H1 (cell line): Measurements from ENCODE around the gene AK8. TPM values are rescaled to one million over a fixed set of nuclear protein-coding genes. Genes with fewer than 3 reads are reported as not detected.

Source experiments
- CTCF ChIA-PET: fragments of 300-600 bp; sonication (Branson Sonifier 250); formaldehyde crosslinking; loops from one replicate; lab custom pipeline; 2021; ENCODE audit not compliant: partially characterized antibody; lab: Charles Lee
- POLR2A ChIA-PET: fragments of 300-600 bp; sonication (Branson Sonifier 250); formaldehyde crosslinking; loops from one replicate; lab custom pipeline; 2021; ENCODE audit warnings: inconsistent platforms; ENCODE audit not compliant: partially characterized antibody; lab: Charles Lee
- DNase-seq, 2 experiments: peaks; one replicate each; pipeline versions ENCODE4 v3.0.0 to v3.0.0-alpha.2; 2010 to 2022; ENCODE audit warnings: low spot score in 2 of 2, low read depth in 1 of 2, mixed read lengths in 1 of 2
- FAIRE-seq: peaks from 2 replicates; lab custom pipeline; 2011; peaks lifted over from hg19 to GRCh38; lab: Jason Lieb, UNC
- H2AFZ ChIP-seq: 2 replicates; pipeline ENCODE4 v1.8.1; 2012; ENCODE audit warnings: low read length, inconsistent platforms
- H2AK5ac ChIP-seq: 2 replicates; pipeline ENCODE4 v1.6.1; 2013; ENCODE audit warnings: low read depth, low read length
- H2BK120ac ChIP-seq: replicated peaks from 2 replicates; pipeline ENCODE3; 2013; ENCODE audit warnings: low read depth, low read length, inconsistent platforms
- H2BK12ac ChIP-seq: 2 replicates; pipeline ENCODE4 v1.6.1; 2013; ENCODE audit warnings: low read depth, low read length
- H2BK15ac ChIP-seq: 2 replicates; pipeline ENCODE4 v1.6.1; 2013; ENCODE audit warnings: low read length
- H2BK20ac ChIP-seq: 2 replicates; pipeline ENCODE4 v1.6.1; 2013; ENCODE audit warnings: low read length
- H2BK5ac ChIP-seq: 2 replicates; pipeline ENCODE4 v1.6.1; 2013; ENCODE audit warnings: low read depth, low read length
- H3K14ac ChIP-seq: 2 replicates; pipeline ENCODE4 v1.6.1; 2013; ENCODE audit warnings: inconsistent platforms; ENCODE audit not compliant: insufficient read length
- H3K18ac ChIP-seq: 2 replicates; pipeline ENCODE4 v1.6.1; 2013; ENCODE audit warnings: low read length; ENCODE audit errors: extremely low read depth
- H3K23ac ChIP-seq: 2 replicates; pipeline ENCODE4 v1.6.1; 2013; ENCODE audit warnings: inconsistent platforms; ENCODE audit not compliant: insufficient read length
- H3K23me2 ChIP-seq: 2 replicates; pipeline ENCODE4 v1.6.1; 2013; ENCODE audit warnings: low read depth, low read length
- H3K27ac ChIP-seq: 2 replicates; pipeline ENCODE4 v1.6.1; 2011; ENCODE audit warnings: low read depth, low read length, inconsistent platforms
- H3K27me3 ChIP-seq, 4 experiments: replicated peaks in 1 of 4; 1 replicate in 1 of 4; 2 replicates in 3 of 4; pipeline versions ENCODE4 v1.6.1 to v1.8.1; 2011 to 2013; ENCODE audit warnings: low read length in 3 of 4, mild to moderate bottlenecking in 3 of 4, inconsistent platforms in 2 of 4, mixed read lengths in 2 of 4, moderate library complexity in 1 of 4; ENCODE audit not compliant: control insufficient read depth in 3 of 4, insufficient read depth in 3 of 4; ENCODE audit errors: extremely low read depth in 1 of 4
- H3K36me3 ChIP-seq, 4 experiments: 2 replicates each; pipeline versions ENCODE4 v1.6.1 to v1.8.1; 2011 to 2013; ENCODE audit warnings: mild to moderate bottlenecking in 4 of 4, low read length in 3 of 4, moderate library complexity in 2 of 4, control low read depth in 1 of 4, inconsistent platforms in 1 of 4; ENCODE audit not compliant: insufficient read depth in 4 of 4, control insufficient read depth in 2 of 4
- H3K4ac ChIP-seq: replicated peaks from 2 replicates; pipeline ENCODE3; 2013; ENCODE audit warnings: low read length, low read depth, mixed read lengths, inconsistent platforms; ENCODE audit not compliant: insufficient read length
- H3K4me1 ChIP-seq, 4 experiments: replicated peaks in 1 of 4; 1 replicate in 1 of 4; 2 replicates in 3 of 4; pipeline versions ENCODE4 v1.6.1 to v1.8.1; 2011 to 2013; ENCODE audit warnings: low read length in 3 of 4, inconsistent platforms in 2 of 4, mixed read lengths in 1 of 4; ENCODE audit not compliant: insufficient read depth in 4 of 4, control insufficient read depth in 3 of 4
- H3K4me2 ChIP-seq, 2 experiments: 2 replicates each; pipeline versions ENCODE4 v1.6.1 to v1.8.1; 2011 to 2013; ENCODE audit warnings: low read depth in 2 of 2, low read length in 2 of 2, control low read depth in 1 of 2, inconsistent platforms in 1 of 2, mild to moderate bottlenecking in 1 of 2; ENCODE audit not compliant: insufficient read depth in 1 of 2
- H3K4me3 ChIP-seq, 4 experiments: fragments of 200-600, 300-600 bp in 1 of 4; sonication (generic), shearing (Covaris generic), sonication (Bioruptor Twin) in 1 of 4; 2 replicates each; pipeline versions ENCODE4 v1.5.1 to v1.8.1; 2011 to 2016; ENCODE audit warnings: low read length in 4 of 4, low read depth in 3 of 4, control low read depth in 2 of 4, inconsistent platforms in 2 of 4, mild to moderate bottlenecking in 2 of 4, mixed read lengths in 1 of 4, moderate library complexity in 1 of 4; ENCODE audit not compliant: insufficient read depth in 2 of 4; ENCODE audit errors: extremely low read depth in 1 of 4
- H3K56ac ChIP-seq: replicated peaks from 2 replicates; pipeline ENCODE3; 2013; ENCODE audit warnings: low read depth, mild to moderate bottlenecking, mixed read lengths, low read length, inconsistent platforms; ENCODE audit not compliant: insufficient read length
- H3K79me1 ChIP-seq: 2 replicates; pipeline ENCODE4 v1.6.1; 2013; ENCODE audit warnings: low read depth, low read length, control low read depth
- H3K79me2 ChIP-seq, 2 experiments: 2 replicates each; pipeline versions ENCODE4 v1.6.1 to v1.8.1; 2012 to 2013; ENCODE audit warnings: low read length in 2 of 2, mild to moderate bottlenecking in 2 of 2, inconsistent platforms in 1 of 2; ENCODE audit not compliant: insufficient read depth in 2 of 2, control insufficient read depth in 1 of 2
- H3K9ac ChIP-seq, 4 experiments: replicated peaks in 1 of 4; 1 replicate in 1 of 4; 2 replicates in 3 of 4; pipeline versions ENCODE4 v1.6.1 to v1.8.1; 2011 to 2013; ENCODE audit warnings: low read depth in 3 of 4, low read length in 3 of 4, control low read depth in 2 of 4, mild to moderate bottlenecking in 2 of 4, moderate library complexity in 2 of 4, inconsistent platforms in 1 of 4; ENCODE audit errors: extremely low read depth in 1 of 4
- H3K9me3 ChIP-seq, 2 experiments: 2 replicates each; pipeline versions ENCODE4 v1.6.1 to v1.8.1; 2012 to 2013; ENCODE audit warnings: mild to moderate bottlenecking in 2 of 2, moderate library complexity in 2 of 2, control low read depth in 1 of 2, inconsistent platforms in 1 of 2, low read depth in 1 of 2, low read length in 1 of 2, mixed read lengths in 1 of 2; ENCODE audit not compliant: insufficient read depth in 2 of 2
- H4K20me1 ChIP-seq, 2 experiments: replicated peaks in 1 of 2; 2 replicates each; pipeline versions ENCODE3 to v1.8.1; 2011 to 2013; ENCODE audit warnings: inconsistent platforms in 2 of 2, low read length in 2 of 2, mild to moderate bottlenecking in 1 of 2; ENCODE audit not compliant: insufficient read depth in 2 of 2, control insufficient read depth in 1 of 2
- H4K5ac ChIP-seq: 2 replicates; pipeline ENCODE4 v1.6.1; 2013; ENCODE audit warnings: low read length, low read depth, mixed read lengths, inconsistent platforms; ENCODE audit not compliant: insufficient read length
- H4K8ac ChIP-seq: 2 replicates; pipeline ENCODE4 v1.8.0; 2013; ENCODE audit warnings: mild to moderate bottlenecking, moderate library complexity, low read length, inconsistent platforms; ENCODE audit not compliant: insufficient read depth; ENCODE audit errors: extremely low read depth
- H4K91ac ChIP-seq: replicated peaks from 2 replicates; pipeline ENCODE3; 2013; ENCODE audit warnings: low read length, mixed read lengths, inconsistent platforms; ENCODE audit not compliant: insufficient read length
- CBX5 ChIP-seq: fragments of 300-800, 300-1000 bp; sonication (generic); IDR thresholded peaks from 2 replicates; pipeline ENCODE4 v1.7.1; 2016; ENCODE audit warnings: antibody characterized with exemption, low read length, low read depth
- CBX8 ChIP-seq: fragments of 300-800, 300-1000 bp; sonication (generic); IDR thresholded peaks from 2 replicates; pipeline ENCODE4 v1.7.1; 2016; ENCODE audit warnings: low read depth, low read length, borderline replicate concordance
- CREB1 ChIP-seq: IDR thresholded peaks from 2 replicates; pipeline ENCODE4 v1.6.1; 2012; ENCODE audit warnings: inconsistent platforms
- EZH2 ChIP-seq: fragments of 200-600 bp; sonication (generic); IDR thresholded peaks from 2 replicates; pipeline ENCODE4 v1.7.1; 2012; ENCODE audit warnings: low read depth, mild to moderate bottlenecking, moderate library complexity, low read length, inconsistent platforms; ENCODE audit not compliant: severe bottlenecking
- MAX ChIP-seq: IDR thresholded peaks from 2 replicates; pipeline ENCODE4 v1.6.1; 2012; ENCODE audit warnings: inconsistent platforms
- NANOG ChIP-seq: IDR thresholded peaks from 2 replicates; pipeline ENCODE4 v1.6.1; 2011; ENCODE audit warnings: low read length, low read depth, mild to moderate bottlenecking, inconsistent platforms; ENCODE audit not compliant: insufficient read depth, poor library complexity, severe bottlenecking
- PHF8 ChIP-seq: fragments of 200-600 bp; sonication (generic); conservative IDR thresholded peaks from 2 replicates; pipeline ENCODE4 v1.7.1; 2012; ENCODE audit warnings: low read depth, mild to moderate bottlenecking, inconsistent platforms, low read length, moderate library complexity
- RNF2 ChIP-seq: fragments of 200-900, 300-1000 bp; sonication (generic); IDR thresholded peaks from 2 replicates; pipeline ENCODE4 v1.7.1; 2016; ENCODE audit warnings: borderline replicate concordance, low read depth, mild to moderate bottlenecking, antibody characterized with exemption, low read length; ENCODE audit not compliant: poor library complexity, severe bottlenecking; ENCODE audit errors: missing control alignments
- RXRA ChIP-seq: IDR thresholded peaks from 2 replicates; pipeline ENCODE4 v1.6.1; 2011; ENCODE audit warnings: low read depth, mild to moderate bottlenecking, low read length, moderate library complexity; ENCODE audit not compliant: insufficient read depth
- SP4 ChIP-seq: IDR thresholded peaks from 2 replicates; pipeline ENCODE4 v1.6.1; 2012; ENCODE audit warnings: low read length, inconsistent platforms
- TEAD4 ChIP-seq: IDR thresholded peaks from 2 replicates; pipeline ENCODE4 v1.6.1; 2012; ENCODE audit warnings: low read depth, low read length, inconsistent platforms, mixed read lengths
- WGBS, 2 experiments: shearing (Covaris generic) in 1 of 2; methylation state at CpG; one replicate each; pipeline versions ENCODE4 v1.1.6 to v1.1.7; 2013 to 2015; ENCODE audit warnings: low lambda C conversion rate in 2 of 2, mixed read lengths in 2 of 2, inconsistent platforms in 1 of 2, low coverage in 1 of 2, missing lambda C conversion rate in 1 of 2; ENCODE audit not compliant: insufficient replicate concordance in 2 of 2, insufficient coverage in 1 of 2, insufficient read length in 1 of 2; ENCODE audit errors: extremely low coverage in 1 of 2, missing lambda C conversion rate in 1 of 2; 5-methylcytosine and 5-hydroxymethylcytosine counted together
- polyA plus RNA-seq, 7 experiments: library from polyadenylated mRNA; depleted of rRNA in 3 of 7; stranded (reverse) in 5 of 7; unstranded in 2 of 7; fragments of >200 nt in 5 of 7; fragments of 200-250 nt in 2 of 7; gene quantifications; 1 replicate in 5 of 7; 2 replicates in 1 of 7; 4 replicates in 1 of 7; pipeline versions ENCODE4 v1.2.1 to v1.2.3, GENCODE V29; 2011 to 2013; ENCODE audit warnings: missing spikeins in 2 of 7, mixed read lengths in 2 of 7
- total RNA-seq: library from RNA; stranded (reverse); fragmentation: NEBNext Ultra II Directional; extraction: Animal tissue kit (Norgen Biotek cat#: 25700); gene quantifications from 2 replicates; pipeline ENCODE4 v1.2.1, GENCODE V29; 2021

The AK8 gene
- total and polyA plus RNA-seq, 2 of the 8 experiments (the other 6 are each of a cell fraction or from before 2014, with no cell fraction given) = 0.35 to 0.48 TPM

- H3K4me2 ChIP-seq = no peak overlapping the region
- no peak overlapping the region for H2BK5ac ChIP-seq
- ChIA-PET CTCF (interaction anchor here (1.0 to 1.9 kb wide), 4 partner anchors 10 to 65 kb away, joined by 3 to 9 read pairs (median 4); no protein-coding TSS in a partner anchor), POLR2A (interaction anchor here (1.1 to 1.3 kb wide), 2 partner anchors 12 to 17 kb away, joined by 3 read pairs; partner anchors contain the start of gene AK8)
- H3K9ac ChIP-seq = no peak overlapping the region
- H4K8ac ChIP-seq = no peak overlapping the region
- no peak overlapping the region for H3K27ac ChIP-seq
- H2BK12ac ChIP-seq = no peak overlapping the region
- H3K14ac ChIP-seq = no peak overlapping the region
- no peak overlapping the region for H3K18ac ChIP-seq
- no peaks in the 10 kb centered on the region for H3K9me3 ChIP-seq
- no peak overlapping the region for H3K23ac ChIP-seq
- H3K27me3 ChIP-seq = no peaks in the 10 kb centered on the region
- H3K36me3 ChIP-seq = peaks cover 17 to 50% (median 34%) of the 10 kb centered on the region in 4 experiments
- H2BK20ac ChIP-seq = no peak overlapping the region
- WGBS, 2 experiments = 75% methylated on average over 9 of the region's 9 CpGs; no CpG with 5 or more reads in 1 of the 2 experiments
- no peak overlapping the region for H2AK5ac ChIP-seq
- H3K4me3 ChIP-seq = no peak overlapping the region
- H3K23me2 ChIP-seq = no peaks in the 10 kb centered on the region
- DNase-seq (no peak), FAIRE-seq (no peak)
- H4K20me1 ChIP-seq = peaks cover 0 to 4% of the 10 kb centered on the region in 2 experiments
- no peak overlapping the region for H2AFZ ChIP-seq
- no peak overlapping the region for H3K56ac ChIP-seq
- no peaks in the 10 kb centered on the region for H3K4me1 ChIP-seq
- no peak overlapping the region for H4K5ac ChIP-seq
- H3K79me1 ChIP-seq = no peaks in the 10 kb centered on the region
- H2BK120ac ChIP-seq = no peak overlapping the region
- no peaks in the 10 kb centered on the region for H3K79me2 ChIP-seq
- H2BK15ac ChIP-seq = no peak overlapping the region
- no peak overlapping the region for H3K4ac ChIP-seq
- H4K91ac ChIP-seq = no peak overlapping the region
- TF ChIP-seq TEAD4 = no peak
- no peak for TF ChIP-seq NANOG
- no peak for TF ChIP-seq CBX5
- TF ChIP-seq RXRA = no peak
- no peak for TF ChIP-seq EZH2
- TF ChIP-seq PHF8 = no peak
- no peak for TF ChIP-seq CREB1
- TF ChIP-seq MAX = no peak
- TF ChIP-seq CBX8 = no peak
- TF ChIP-seq SP4 = no peak
- no peak for TF ChIP-seq RNF2
Measured at GRCh38 chr9:132894862-132895835, 17.1 kb upstream of the AK8 start.
